NT2/D1 (cell line): ENCODE data around the gene LLPH.

Experiments
- DNase-seq: peaks from one replicate; pipeline ENCODE4 v3.0.0-alpha.2; 2011; ENCODE audit warnings: low read depth, low spot score
- H3K27me3 ChIP-seq: 2 replicates; pipeline ENCODE4 v1.6.0; 2011; ENCODE audit warnings: mild to moderate bottlenecking; ENCODE audit not compliant: insufficient read length, insufficient read depth
- H3K36me3 ChIP-seq: 2 replicates; pipeline ENCODE4 v1.6.1; 2011; ENCODE audit warnings: mild to moderate bottlenecking, low read length, mixed read lengths; ENCODE audit not compliant: insufficient read depth, insufficient read length
- H3K4me1 ChIP-seq: 2 replicates; pipeline ENCODE4 v1.5.1; 2011; ENCODE audit not compliant: insufficient read depth, insufficient read length
- H3K4me3 ChIP-seq: 2 replicates; pipeline ENCODE4 v1.5.1; 2011; ENCODE audit warnings: low read depth; ENCODE audit not compliant: insufficient read length
- H3K9ac ChIP-seq: 2 replicates; pipeline ENCODE4 v1.6.0; 2011; ENCODE audit warnings: low read depth; ENCODE audit not compliant: insufficient read length
- H3K9me3 ChIP-seq: 2 replicates; pipeline ENCODE4 v1.5.1; 2011; ENCODE audit warnings: mild to moderate bottlenecking, low read length; ENCODE audit not compliant: insufficient read depth
- SUZ12 ChIP-seq: IDR thresholded peaks from 2 replicates; pipeline ENCODE4 v1.6.1; 2011; ENCODE audit not compliant: insufficient read length, insufficient read depth; ENCODE audit errors: extremely low read depth
- YY1 ChIP-seq: IDR thresholded peaks from 2 replicates; pipeline ENCODE4 v1.6.1; 2011; ENCODE audit not compliant: insufficient read length, insufficient read depth
- ZNF274 ChIP-seq: IDR thresholded peaks from 2 replicates; pipeline ENCODE4 v1.6.1; 2011; ENCODE audit warnings: mild to moderate bottlenecking, low read depth, low read length

The LLPH gene

GRCh38 chr12:66090157-66090556, 40.4 kb downstream of the LLPH start:
- no peak for DNase-seq

GRCh38 chr12:66087365-66087943, 43.1 kb downstream of the LLPH start:
- peak; percentile 49 for DNase-seq
- no peaks in the 10 kb centered on the region for H3K36me3 ChIP-seq
- H3K27me3 ChIP-seq, result no peaks in the 10 kb centered on the region
- H3K4me1 ChIP-seq, result no peaks in the 10 kb centered on the region
- H3K9me3 ChIP-seq, result no peaks in the 10 kb centered on the region; the same call in 1 of the 2 replicates
- TF ChIP-seq ZNF274, result no peak
- no peak for TF ChIP-seq SUZ12
- TF ChIP-seq YY1, result no peak
- no peak overlapping the region for H3K4me3 ChIP-seq
- no peak overlapping the region for H3K9ac ChIP-seq

More at GRCh38 chr12:66090157-66090556, 40.4 kb downstream of the LLPH start:
- Histone ChIP-seq H3K4me1 (no peaks in the 10 kb centered on the region), H3K9ac (no peak overlapping the region), H3K9me3 (no peaks in the 10 kb centered on the region), H3K4me3 (no peak overlapping the region), H3K27me3 (no peaks in the 10 kb centered on the region), H3K36me3 (no peaks in the 10 kb centered on the region)
- TF ChIP-seq SUZ12 (no peak), YY1 (no peak), ZNF274 (no peak)

- no peaks in the 10 kb centered on the region for H3K36me3 ChIP-seq
- DNase-seq, result no peak
- H3K9me3 ChIP-seq, result no peaks in the 10 kb centered on the region; the same call in 1 of the 2 replicates
- no peak overlapping the region for H3K4me3 ChIP-seq
- TF ChIP-seq SUZ12, result no peak
- TF ChIP-seq ZNF274, result no peak
- TF ChIP-seq YY1, result no peak
- H3K9ac ChIP-seq, result no peak overlapping the region
- no peaks in the 10 kb centered on the region for H3K4me1 ChIP-seq
- H3K27me3 ChIP-seq, result no peaks in the 10 kb centered on the region
Measured at GRCh38 chr12:66085998-66086397, 44.6 kb downstream of the LLPH start.

GRCh38 chr12:66085213-66085612, 45.3 kb downstream of the LLPH start:
- Histone ChIP-seq H3K27me3 (no peaks in the 10 kb centered on the region), H3K9me3 (no peaks in the 10 kb centered on the region; the same call in 1 of the 2 replicates), H3K4me1 (no peaks in the 10 kb centered on the region), H3K4me3 (no peak overlapping the region), H3K36me3 (no peaks in the 10 kb centered on the region), H3K9ac (no peak overlapping the region)
- DNase-seq, result no peak
- TF ChIP-seq ZNF274, result no peak
- TF ChIP-seq YY1, result no peak
- no peak for TF ChIP-seq SUZ12

- DNase-seq, result no peak
- Histone ChIP-seq H3K9me3 (no peaks in the 10 kb centered on the region; the same call in 1 of the 2 replicates), H3K36me3 (no peaks in the 10 kb centered on the region), H3K4me1 (no peaks in the 10 kb centered on the region), H3K4me3 (no peak overlapping the region), H3K27me3 (no peaks in the 10 kb centered on the region), H3K9ac (no peak overlapping the region)
- TF ChIP-seq YY1, result no peak
- TF ChIP-seq ZNF274, result no peak
- no peak for TF ChIP-seq SUZ12
Measured at GRCh38 chr12:66083766-66084165, 46.8 kb downstream of the LLPH start.

- H3K9me3 ChIP-seq, result no peaks in the 10 kb centered on the region; the same call in 1 of the 2 replicates
- no peaks in the 10 kb centered on the region for H3K27me3 ChIP-seq
- DNase-seq, result no peak
- no peak overlapping the region for H3K4me3 ChIP-seq
- no peaks in the 10 kb centered on the region for H3K4me1 ChIP-seq
- TF ChIP-seq YY1 (no peak), ZNF274 (no peak), SUZ12 (no peak)
- no peaks in the 10 kb centered on the region for H3K36me3 ChIP-seq
- no peak overlapping the region for H3K9ac ChIP-seq
Measured at GRCh38 chr12:66082744-66083143, 47.8 kb downstream of the LLPH start.

- no peak for DNase-seq
- H3K4me1 ChIP-seq, result no peaks in the 10 kb centered on the region
- TF ChIP-seq YY1, result no peak
- no peak for TF ChIP-seq SUZ12
- TF ChIP-seq ZNF274, result no peak
- no peaks in the 10 kb centered on the region for H3K27me3 ChIP-seq
- no peak overlapping the region for H3K4me3 ChIP-seq
- H3K9ac ChIP-seq, result no peak overlapping the region
- no peaks in the 10 kb centered on the region; the same call in 1 of the 2 replicates for H3K9me3 ChIP-seq
- H3K36me3 ChIP-seq, result no peaks in the 10 kb centered on the region
Measured at GRCh38 chr12:66080791-66081190, 49.8 kb downstream of the LLPH start.

- Histone ChIP-seq H3K4me1 (no peaks in the 10 kb centered on the region), H3K9me3 (no peaks in the 10 kb centered on the region), H3K9ac (no peak overlapping the region), H3K4me3 (no peak overlapping the region), H3K27me3 (no peaks in the 10 kb centered on the region), H3K36me3 (no peaks in the 10 kb centered on the region)
- DNase-seq, result no peak
- TF ChIP-seq SUZ12 (no peak), ZNF274 (no peak), YY1 (no peak)
Measured at GRCh38 chr12:66077542-66077941, 53.0 kb downstream of the LLPH start.
